ENCODE data around the gene NCAM2. TPM values are rescaled to one million over a fixed set of nuclear protein-coding genes. Genes with fewer than 3 reads are reported as not detected.

NCAM2 gene
- total and polyA plus RNA-seq, 2 of the 8 experiments (the other 6 are each of a cell fraction or from before 2014, with no cell fraction given) = 0.14 to 1.1 TPM

DNA sequence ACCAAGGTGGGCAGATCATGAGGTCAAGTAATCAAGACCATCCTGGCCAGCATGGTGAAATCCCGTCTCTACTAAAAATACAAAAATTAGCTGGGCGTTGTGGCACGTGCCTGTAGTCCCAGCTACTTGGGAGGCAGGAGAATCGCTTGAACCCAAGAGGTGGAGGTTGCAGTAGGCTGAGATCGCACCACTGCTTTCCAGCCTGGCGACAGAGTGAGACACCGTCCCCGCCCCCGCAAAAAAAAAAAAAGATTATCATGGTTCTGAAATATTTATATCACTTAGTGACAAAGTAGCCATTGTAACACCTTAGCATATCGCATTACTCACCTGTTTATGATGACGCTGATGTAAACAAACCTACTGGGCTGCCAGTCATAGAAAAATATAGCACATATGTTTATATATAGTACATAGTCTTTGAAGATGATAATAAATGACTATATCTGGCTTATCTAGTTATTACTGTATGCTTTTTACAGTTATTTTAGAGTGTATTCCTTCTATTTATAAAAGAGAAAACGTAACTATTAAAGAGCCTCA is 160.2 kb downstream of the NCAM2 start (continued):
- TF ChIP-seq, protein P1, sequence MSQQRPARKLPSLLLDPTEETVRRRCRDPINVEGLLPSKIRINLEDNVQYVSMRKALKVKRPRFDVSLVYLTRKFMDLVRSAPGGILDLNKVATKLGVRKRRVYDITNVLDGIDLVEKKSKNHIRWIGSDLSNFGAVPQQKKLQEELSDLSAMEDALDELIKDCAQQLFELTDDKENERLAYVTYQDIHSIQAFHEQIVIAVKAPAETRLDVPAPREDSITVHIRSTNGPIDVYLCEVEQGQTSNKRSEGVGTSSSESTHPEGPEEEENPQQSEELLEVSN (IDR thresholded peaks at IDR 0.05) = no peak
- TF ChIP-seq POLR2A (IDR thresholded peaks at IDR 0.05; ENCODE audit: control extremely low read depth in 1 of 2, low read depth in 2 of 2, low read length in 2 of 2) (no peak), SP2 (IDR thresholded peaks at IDR 0.05; ENCODE audit: low read length) (no peak), RAD21 (IDR thresholded peaks at IDR 0.05 in 1 of 2, conservative IDR thresholded peaks at IDR 0.05 in 1 of 2; ENCODE audit: low read depth in 2 of 2, low read length in 2 of 2) (no peak), SP4 (IDR thresholded peaks at IDR 0.05; ENCODE audit: low read length) (no peak), YY1 (IDR thresholded peaks at IDR 0.05; ENCODE audit: low read depth, low read length) (no peak)
